ENCODE measurements around the gene MR1. TPM values are rescaled to one million over a fixed set of nuclear protein-coding genes. Genes with fewer than 3 reads are reported as not detected.
A peak's percentile ranks its signal among the peaks of the same experiment; 100 is the strongest.

The MR1 gene
- total RNA-seq, 1 donor from 2014 or later, result 4.2 TPM

DNA sequence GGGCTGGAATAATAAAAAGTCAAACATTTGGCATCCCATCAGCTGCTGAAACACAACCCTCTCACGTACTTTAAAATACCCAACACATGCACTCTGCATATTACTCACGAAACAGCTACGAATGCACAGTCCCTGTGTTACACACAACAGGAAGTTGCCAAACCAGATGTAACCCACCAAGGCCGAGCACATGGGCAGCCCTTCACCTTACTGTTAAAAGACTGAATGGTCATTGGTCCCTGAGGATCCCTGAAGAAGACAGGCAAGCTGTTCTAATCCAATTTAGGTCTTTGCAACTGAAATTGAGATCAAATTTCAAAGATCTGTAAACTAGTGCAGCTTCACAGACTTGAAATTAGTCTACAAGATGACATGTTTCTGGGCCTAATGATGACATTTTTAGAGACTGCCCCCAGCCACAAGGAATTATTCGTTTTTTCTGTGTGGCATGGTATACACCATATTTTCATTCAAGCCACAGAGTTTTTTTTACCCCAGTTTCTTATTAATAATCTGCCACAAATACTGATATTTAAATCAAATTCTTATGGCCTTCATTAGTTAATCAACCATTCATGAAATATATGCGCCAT lies 29.1 kb downstream of the MR1 start:
- Mint-ChIP-seq H3K27me3 (ENCODE audit: low read depth) (no peaks in the 10 kb centered on the region), H3K4me1 (peaks cover 19% of the 10 kb centered on the region), H3K4me3 (no peak overlapping the region), H3K9me3 (peaks cover 13% of the 10 kb centered on the region), H3K36me3 (no peaks in the 10 kb centered on the region), H3K27ac (peak overlapping the region; percentile 0)
- TF ChIP-seq, protein P1, sequence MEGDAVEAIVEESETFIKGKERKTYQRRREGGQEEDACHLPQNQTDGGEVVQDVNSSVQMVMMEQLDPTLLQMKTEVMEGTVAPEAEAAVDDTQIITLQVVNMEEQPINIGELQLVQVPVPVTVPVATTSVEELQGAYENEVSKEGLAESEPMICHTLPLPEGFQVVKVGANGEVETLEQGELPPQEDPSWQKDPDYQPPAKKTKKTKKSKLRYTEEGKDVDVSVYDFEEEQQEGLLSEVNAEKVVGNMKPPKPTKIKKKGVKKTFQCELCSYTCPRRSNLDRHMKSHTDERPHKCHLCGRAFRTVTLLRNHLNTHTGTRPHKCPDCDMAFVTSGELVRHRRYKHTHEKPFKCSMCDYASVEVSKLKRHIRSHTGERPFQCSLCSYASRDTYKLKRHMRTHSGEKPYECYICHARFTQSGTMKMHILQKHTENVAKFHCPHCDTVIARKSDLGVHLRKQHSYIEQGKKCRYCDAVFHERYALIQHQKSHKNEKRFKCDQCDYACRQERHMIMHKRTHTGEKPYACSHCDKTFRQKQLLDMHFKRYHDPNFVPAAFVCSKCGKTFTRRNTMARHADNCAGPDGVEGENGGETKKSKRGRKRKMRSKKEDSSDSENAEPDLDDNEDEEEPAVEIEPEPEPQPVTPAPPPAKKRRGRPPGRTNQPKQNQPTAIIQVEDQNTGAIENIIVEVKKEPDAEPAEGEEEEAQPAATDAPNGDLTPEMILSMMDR (IDR thresholded peaks at IDR 0.05; ENCODE audit: unreplicated experiment), result no peak
- no peak for DNase-seq (ENCODE audit: low spot score in 2 of 2, unreplicated experiment in 2 of 2)

DNA sequence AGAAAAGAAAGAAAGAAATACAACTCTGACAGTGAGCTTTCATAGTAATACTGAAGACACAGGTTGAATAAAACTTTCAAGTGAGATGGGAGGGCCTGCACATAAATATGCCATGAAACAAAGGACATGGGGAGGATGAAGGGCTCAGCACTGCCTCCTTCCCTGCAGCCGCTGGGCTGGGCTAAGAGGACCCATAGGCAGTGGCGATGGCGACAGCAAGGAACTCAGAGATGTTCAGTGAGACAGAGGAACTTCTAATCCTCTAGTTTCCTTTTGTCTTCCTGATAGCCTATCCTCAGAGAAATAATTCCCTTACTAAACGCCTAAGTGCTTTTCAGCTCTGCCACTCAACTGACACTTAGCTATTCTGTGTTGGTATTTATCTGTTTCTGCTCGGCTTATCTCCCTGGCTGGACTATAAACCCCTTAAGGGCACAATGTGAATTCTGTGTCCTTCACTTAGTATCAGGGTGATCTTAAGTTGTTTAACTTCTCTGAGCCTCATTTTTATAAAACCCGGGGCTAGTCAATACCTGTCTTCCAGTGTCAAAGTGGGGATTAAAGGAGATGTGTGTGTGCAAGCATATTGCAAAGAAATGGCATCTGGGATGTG lies 30.3 kb downstream of the MR1 start:
- Mint-ChIP-seq H3K27ac (peak overlapping the region; percentile 89), H3K4me3 (no peak overlapping the region), H3K36me3 (no peaks in the 10 kb centered on the region), H3K9me3 (peaks cover 14% of the 10 kb centered on the region), H3K4me1 (peaks cover 19% of the 10 kb centered on the region), H3K27me3 (ENCODE audit: low read depth) (no peaks in the 10 kb centered on the region)
- TF ChIP-seq, protein P1 (IDR thresholded peaks at IDR 0.05; ENCODE audit: unreplicated experiment), result no peak
- DNase-seq (ENCODE audit: low spot score in 2 of 2, unreplicated experiment in 2 of 2), result no peak

DNA sequence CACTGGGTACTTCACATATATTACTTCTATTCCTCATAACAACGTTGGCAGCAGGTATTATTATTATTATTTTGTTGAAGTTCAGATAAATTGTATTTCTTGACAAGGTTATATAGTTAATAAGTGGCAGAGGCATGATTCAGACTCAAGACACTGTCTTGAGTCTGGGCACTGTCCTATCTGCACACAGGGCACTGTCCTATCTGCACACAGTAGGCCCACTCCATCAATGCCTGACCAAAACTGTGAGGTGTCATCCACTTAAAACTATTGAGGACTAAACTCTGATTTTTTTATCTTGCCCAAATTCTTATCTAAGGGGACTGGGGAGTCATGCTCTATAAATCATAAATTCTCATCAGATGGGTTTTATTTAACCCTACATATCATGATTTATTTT lies 30.9 kb downstream of the MR1 start:
- DNase-seq (ENCODE audit: low spot score in 2 of 2, unreplicated experiment in 2 of 2), result no peak
- peaks cover 19% of the 10 kb centered on the region for H3K4me1 Mint-ChIP-seq
- H3K4me3 Mint-ChIP-seq, result no peak overlapping the region
- H3K27ac Mint-ChIP-seq, result no peak overlapping the region
- H3K27me3 Mint-ChIP-seq (ENCODE audit: low read depth), result no peaks in the 10 kb centered on the region
- H3K36me3 Mint-ChIP-seq, result no peaks in the 10 kb centered on the region
- TF ChIP-seq, protein P1 (IDR thresholded peaks at IDR 0.05; ENCODE audit: unreplicated experiment), result no peak
- H3K9me3 Mint-ChIP-seq, result peaks cover 8% of the 10 kb centered on the region

DNA sequence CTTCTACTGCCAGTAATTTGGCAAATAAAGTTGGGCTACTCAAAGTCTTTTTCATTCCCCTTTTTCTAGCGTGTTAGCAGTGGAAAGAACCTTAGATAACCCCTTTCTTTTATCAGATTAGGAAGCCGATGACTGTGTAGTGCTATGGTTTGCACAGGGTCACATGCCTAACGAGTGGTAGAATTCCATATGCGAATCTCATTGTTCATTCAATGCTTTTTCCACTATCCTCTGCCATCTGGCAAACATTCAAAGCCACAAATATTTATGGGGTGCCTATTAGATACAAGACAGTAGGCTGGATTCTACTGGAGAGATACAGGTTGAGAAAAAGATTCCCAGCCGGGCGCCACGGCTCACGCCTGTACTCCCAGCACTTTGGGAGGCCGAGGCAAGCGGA lies 39.9 kb downstream of the MR1 start:
- TF ChIP-seq, protein P1 (IDR thresholded peaks at IDR 0.05; ENCODE audit: unreplicated experiment), result no peak
- no peaks in the 10 kb centered on the region for H3K36me3 Mint-ChIP-seq
- no peak for DNase-seq (ENCODE audit: low spot score in 2 of 2, unreplicated experiment in 2 of 2)

DNA sequence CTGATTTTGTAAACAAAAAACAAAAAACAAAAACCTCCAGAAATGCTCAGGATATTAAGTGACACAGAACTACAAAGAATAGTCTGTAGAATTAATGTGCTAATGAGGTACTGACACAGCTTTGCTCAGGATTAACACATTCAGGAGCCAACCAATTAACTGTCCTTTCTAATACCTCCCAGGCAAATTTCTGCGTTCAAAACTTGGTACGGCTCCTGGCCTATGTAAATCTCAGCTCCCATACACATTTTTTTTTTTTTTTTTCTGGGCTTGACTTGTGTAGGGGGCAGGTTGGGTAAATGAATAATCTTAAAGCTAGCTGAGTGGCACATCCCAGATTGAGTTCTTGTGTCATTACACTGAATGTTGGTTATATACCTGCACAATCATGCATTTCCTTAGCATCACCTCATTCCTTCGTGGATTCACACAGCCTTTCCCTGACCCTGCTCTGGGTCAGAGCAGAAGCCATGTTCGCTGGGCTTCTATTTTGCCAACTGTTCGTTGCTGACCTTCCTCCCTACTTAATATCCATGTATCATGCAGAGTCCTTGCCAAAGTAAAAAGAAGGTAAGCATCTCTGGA lies 42.1 kb downstream of the MR1 start:
- DNase-seq (ENCODE audit: low spot score in 2 of 2, unreplicated experiment in 2 of 2), result no peak
- TF ChIP-seq, protein P1 (IDR thresholded peaks at IDR 0.05; ENCODE audit: unreplicated experiment), result no peak
- Mint-ChIP-seq H3K27me3 (ENCODE audit: low read depth) (no peaks in the 10 kb centered on the region), H3K4me3 (no peak overlapping the region), H3K27ac (no peak overlapping the region), H3K4me1 (peaks cover 20% of the 10 kb centered on the region), H3K36me3 (no peaks in the 10 kb centered on the region), H3K9me3 (no peaks in the 10 kb centered on the region)

More for the DNA sequence above, 39.9 kb downstream of the MR1 start:
- no peaks in the 10 kb centered on the region for H3K9me3 Mint-ChIP-seq
- peaks cover 20% of the 10 kb centered on the region for H3K4me1 Mint-ChIP-seq
- no peak overlapping the region for H3K4me3 Mint-ChIP-seq
- H3K27ac Mint-ChIP-seq, result peak overlapping the region; percentile 39
- H3K27me3 Mint-ChIP-seq (ENCODE audit: low read depth), result no peaks in the 10 kb centered on the region
